Bladder microvascular endothelial cell (primary cell): ENCODE data around the gene LCN1. TPM values are rescaled to one million over a fixed set of nuclear protein-coding genes. Genes with fewer than 3 reads are reported as not detected.

Experiments
- total RNA-seq: library from RNA; depleted of rRNA; stranded (reverse); fragments of >200 nt; gene quantifications from 2 replicates; pipeline ENCODE4 v1.2.3, GENCODE V29; 2014

Gene LCN1
- not detected in 2 replicates for total RNA-seq

DNA sequence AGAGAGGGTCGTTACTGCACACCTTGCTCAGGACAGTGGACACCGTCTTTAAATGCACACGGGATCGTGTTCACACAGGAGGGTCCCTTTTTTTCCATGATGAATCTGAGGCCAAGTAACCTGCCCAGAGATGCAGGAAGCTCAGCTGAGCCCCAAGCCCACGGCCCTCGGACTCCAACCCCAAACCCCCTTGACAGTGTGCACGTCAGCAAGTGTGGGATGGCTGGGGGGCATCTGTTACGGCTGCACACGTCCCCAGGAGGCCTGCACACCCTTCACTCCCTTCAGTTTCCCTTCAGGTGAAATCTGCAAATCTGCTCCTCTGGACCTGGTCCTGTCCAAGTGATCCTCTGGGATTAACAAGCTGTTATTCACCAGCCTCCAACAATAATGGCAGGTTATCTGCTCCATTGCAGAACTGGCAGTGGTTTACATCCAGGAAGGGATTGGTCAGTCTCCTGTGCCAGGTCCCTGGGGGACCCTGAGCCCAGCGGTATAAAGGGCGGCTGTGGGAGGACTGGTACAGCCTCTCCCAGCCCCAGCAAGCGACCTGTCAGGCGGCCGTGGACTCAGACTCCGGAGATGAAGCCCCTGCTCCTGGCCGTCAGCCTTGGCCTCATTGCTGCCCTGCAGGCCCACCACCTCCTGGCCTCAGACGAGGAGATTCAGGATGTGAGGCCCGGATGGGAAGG is at the start of gene LCN1:
Gene LCN1, plus strand, starts transcription at position 525 of the 692 bp plus-strand sequence. Its CDS starts 58 bp downstream, at position 583.

DNA sequence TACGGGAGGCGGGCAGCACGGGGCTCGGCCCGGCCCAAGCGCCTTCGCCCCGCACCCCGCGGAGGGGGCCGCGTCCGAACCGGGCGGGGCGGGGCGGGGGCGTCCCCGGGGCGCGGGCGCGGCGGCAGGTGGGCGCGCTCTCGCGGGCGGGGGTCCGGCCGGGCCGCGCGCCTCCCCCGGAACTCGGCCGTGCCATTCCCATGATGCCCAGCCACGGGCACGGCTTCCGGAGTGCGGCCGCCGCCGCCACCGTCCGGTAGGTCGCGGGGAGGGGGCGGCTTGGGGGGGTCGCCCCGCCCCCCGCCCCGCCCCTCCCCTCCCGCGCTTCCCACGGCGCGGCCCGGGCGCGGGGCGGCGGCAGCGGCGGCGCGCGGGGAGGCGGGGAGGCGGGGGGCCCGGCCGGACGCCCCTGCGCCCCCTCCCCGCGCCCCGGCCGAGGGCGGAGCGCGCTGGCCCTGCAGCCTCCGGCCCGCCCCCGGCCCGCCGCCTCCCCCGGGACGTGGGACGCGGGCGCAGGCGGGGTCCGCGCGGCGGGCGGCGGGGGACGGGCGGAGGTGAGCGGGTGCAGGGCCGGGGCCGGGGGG is 41.7 kb upstream of the LCN1 start, which contains the start of gene PPP1R26:
Gene PPP1R26, plus strand, starts transcription at position 314 of the 584 bp plus-strand sequence. CDS start 4,729 bp downstream, outside the sequence.

DNA sequence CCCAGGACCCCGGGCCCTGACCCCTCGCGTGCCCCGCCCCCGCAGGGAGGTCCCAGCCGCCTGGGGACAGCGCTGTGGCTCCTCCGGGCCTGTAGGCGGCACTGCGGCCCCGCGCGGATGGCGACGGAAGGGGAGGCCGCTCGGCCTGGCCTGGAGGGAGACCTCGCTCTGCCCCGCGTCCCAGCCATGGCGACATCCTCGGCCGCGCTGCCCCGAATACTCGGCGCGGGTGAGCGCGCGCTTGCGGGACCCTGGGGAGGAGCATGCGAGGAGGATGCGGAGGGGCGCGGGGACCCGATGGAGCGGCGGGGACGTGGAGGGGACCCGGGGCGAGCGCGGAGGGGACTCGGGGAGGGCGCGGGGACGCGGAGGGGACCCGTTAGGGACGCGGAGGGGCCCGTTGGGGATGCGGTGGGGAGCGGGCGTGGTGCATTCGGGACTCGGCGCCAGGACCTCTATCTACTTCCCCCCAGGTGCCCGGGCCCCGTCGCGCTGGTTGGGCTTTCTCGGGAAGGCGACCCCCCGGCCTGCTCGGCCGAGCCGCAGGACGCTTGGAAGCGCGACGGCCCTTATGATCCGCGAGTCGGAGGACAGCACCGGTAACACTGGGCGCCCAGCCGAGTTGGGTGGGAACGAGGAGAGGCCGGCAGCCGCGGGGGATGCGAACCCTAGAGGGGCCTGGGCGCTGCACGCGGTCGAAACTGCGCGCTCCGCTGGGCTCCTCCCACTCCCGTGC is 20.5 kb upstream of the LCN1 start, which contains the start of gene MRPS2:
Gene MRPS2, plus strand, starts transcription at position 158 of the 736 bp plus-strand sequence. Its CDS starts 29 bp downstream, at position 187.

DNA sequence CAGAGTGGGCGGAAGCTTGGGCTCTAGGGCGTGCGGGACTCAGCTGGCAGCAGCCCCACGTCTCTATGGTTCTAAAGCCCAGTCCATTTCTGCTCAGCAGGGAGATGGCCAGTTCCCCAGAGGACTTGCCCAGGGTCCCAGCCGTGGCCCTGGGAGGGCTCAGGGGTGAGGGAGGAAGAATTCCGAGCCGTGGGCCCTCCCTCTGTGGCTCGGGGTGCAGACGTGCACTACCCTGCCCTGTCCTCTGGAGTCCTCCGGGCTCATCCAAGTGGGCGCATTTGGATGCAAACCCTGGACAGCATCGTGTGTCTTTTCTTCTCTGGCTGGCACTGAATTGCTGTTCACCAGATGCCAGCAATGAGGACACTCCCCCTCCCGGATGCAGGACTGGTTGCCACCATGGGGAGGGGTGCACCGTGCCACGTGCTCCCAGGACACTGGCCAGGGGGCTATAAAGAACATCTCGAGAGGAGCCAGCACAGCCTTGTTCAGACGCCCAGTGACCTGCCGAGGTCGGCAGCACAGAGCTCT is 24.5 kb downstream of the LCN1 start, which contains the start of gene OBP2A:
Gene OBP2A, plus strand, starts transcription at position 481 of the 531 bp plus-strand sequence. CDS start 55 bp downstream, outside the sequence.

DNA sequence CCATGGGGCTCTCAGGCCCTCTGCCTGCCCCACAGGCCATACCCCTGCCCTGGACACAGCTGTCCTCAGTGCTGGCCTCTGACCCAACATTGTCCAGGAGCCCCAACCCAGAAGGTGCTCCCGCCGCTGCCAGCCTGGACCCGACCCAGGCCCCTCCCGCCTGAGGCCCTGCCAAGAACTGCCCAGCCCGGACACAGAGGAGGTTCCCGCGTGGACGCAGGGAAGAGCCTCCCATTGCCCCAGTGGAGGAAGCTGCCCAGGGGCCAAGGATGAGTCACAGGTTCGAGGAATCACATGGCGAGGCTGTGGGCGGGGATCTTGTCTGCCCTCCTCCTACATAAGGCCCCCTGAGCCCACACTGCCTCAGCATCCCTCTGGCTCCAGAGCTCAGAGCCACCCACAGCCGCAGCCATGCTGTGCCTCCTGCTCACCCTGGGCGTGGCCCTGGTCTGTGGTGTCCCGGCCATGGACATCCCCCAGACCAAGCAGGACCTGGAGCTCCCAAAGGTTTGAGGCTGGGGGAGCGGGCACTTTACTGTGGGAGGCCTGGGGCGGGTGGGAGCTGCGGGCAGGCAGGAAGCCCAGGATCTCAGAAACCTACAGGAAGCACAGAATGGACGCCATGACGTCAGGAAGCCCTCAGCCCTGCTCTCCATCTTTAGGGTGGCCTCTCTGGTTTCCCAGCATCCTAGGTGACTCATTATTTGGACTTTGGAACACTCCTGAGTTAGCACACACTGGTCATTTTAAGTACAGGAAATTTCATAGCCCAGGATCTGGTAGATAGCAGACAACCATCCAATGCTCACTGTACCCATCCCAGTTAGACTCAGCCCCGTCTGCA is 40.4 kb downstream of the LCN1 start, which contains the start of gene PAEP:
Gene PAEP, plus strand, starts transcription at position 366 of the 844 bp plus-strand sequence.

Other genes with a start within 250 kb of the LCN1 start
- gene PPP1R26, start 41.7 kb upstream of the LCN1 start, total RNA-seq, result 11.5 and 17.8 TPM in 2 replicates
- gene MRPS2, start 20.8 kb upstream of the LCN1 start, total RNA-seq, result 10.8 and 15.1 TPM in 2 replicates
- not detected in 2 replicates for gene OBP2A, start 24.7 kb downstream of the LCN1 start, total RNA-seq
- not detected in 2 replicates for gene PAEP, start 40.3 kb downstream of the LCN1 start, total RNA-seq
- gene GLT6D1, start 118.1 kb downstream of the LCN1 start, total RNA-seq, result not detected in 2 replicates
- gene LCN9, start 141.9 kb downstream of the LCN1 start, total RNA-seq, result not detected in 2 replicates
- not detected in 2 replicates for gene SOHLH1, start 178.0 kb downstream of the LCN1 start, total RNA-seq
- not detected in 2 replicates for gene KCNT1, start 180.7 kb downstream of the LCN1 start, total RNA-seq